Transverse colon (tissue), 4 donors: Measurements from ENCODE around the gene WFS1. TPM values are rescaled to one million over a fixed set of nuclear protein-coding genes. Genes with fewer than 3 reads are reported as not detected.

Source experiments
- DNase-seq: peaks from one replicate; pipeline ENCODE4 v3.0.0-alpha.2; 2019
- H3K27ac ChIP-seq, 4 donors: fragments of 200-600 bp; sonication (generic); 2 replicates each; pipeline ENCODE4 v1.5.1; 2016 to 2018; ENCODE audit warnings: inconsistent platforms in 4 of 4
- H3K27me3 ChIP-seq: fragments of 200-600 bp; sonication (generic); 2 replicates; pipeline ENCODE4 v1.5.1; 2017; ENCODE audit warnings: inconsistent platforms
- H3K36me3 ChIP-seq, 4 donors: fragments of 200-600 bp; sonication (generic); 2 replicates each; pipeline ENCODE4 v1.5.1; 2017 to 2019; ENCODE audit warnings: inconsistent platforms in 4 of 4
- H3K4me1 ChIP-seq, 4 donors: fragments of 200-600 bp; sonication (generic); 2 replicates each; pipeline ENCODE4 v1.5.1; 2017 to 2020; ENCODE audit warnings: inconsistent platforms in 4 of 4
- H3K4me3 ChIP-seq, 4 donors: fragments of 200-600 bp; sonication (generic); 1 replicate in 1 of 4; 2 replicates in 3 of 4; pipeline versions ENCODE4 v1.5.1 to v1.6.1; 2017 to 2019; ENCODE audit warnings: inconsistent platforms in 4 of 4
- H3K9me3 ChIP-seq, 2 donors: fragments of 200-600 bp; sonication (generic); 2 replicates each; pipeline ENCODE4 v1.5.1; 2017 to 2019; ENCODE audit warnings: inconsistent platforms in 2 of 2
- CTCF ChIP-seq, 5 experiments: fragments of 200-600 bp in 3 of 5; fragments of 450-650 bp in 2 of 5; sonication (generic) in 3 of 5; IDR thresholded peaks; 1 replicate in 2 of 5; 2 replicates in 3 of 5; pipeline ENCODE4 v1.5.1; 2016 to 2017; ENCODE audit warnings: antibody characterized with exemption in 5 of 5, inconsistent platforms in 3 of 5, mild to moderate bottlenecking in 2 of 5, moderate library complexity in 1 of 5
- EP300 ChIP-seq: sonication (generic); formaldehyde crosslinking; IDR thresholded peaks from one replicate; pipeline ENCODE4 v1.6.1; 2017; ENCODE audit warnings: antibody characterized with exemption, low read depth
- POLR2A ChIP-seq: fragments of 450-650 bp; IDR thresholded peaks from one replicate; pipeline ENCODE4 v1.6.1; 2016; ENCODE audit warnings: antibody characterized with exemption, mild to moderate bottlenecking, moderate library complexity
- POLR2AphosphoS5 ChIP-seq, 3 donors: sonication (generic); formaldehyde crosslinking; IDR thresholded peaks; one replicate each; pipeline ENCODE4 v1.6.1; 2016; ENCODE audit warnings: antibody characterized with exemption in 3 of 3
- WGBS, 2 donors: methylation state at CpG; one replicate each; pipeline ENCODE4 v1.1.5; 2018; ENCODE audit warnings: low coverage in 1 of 2; 5-methylcytosine and 5-hydroxymethylcytosine counted together
- in situ Hi-C, 4 donors: fragments of 200-750 bp; cut with MboI; loops; one replicate each; pipeline versions ENCODE4 v1.15.0 to v1.15.1; 2017; ENCODE audit warnings: low sequenced_read_pairs in 3 of 4, low pct_ligation_motif_present in 1 of 4, low pct_unique_long_range_greater_than_20kb in 1 of 4
- intact Hi-C: fragments of 100-400 bp; cut with DNase I; formaldehyde crosslinking; loops from one replicate; pipeline ENCODE4 v1.15.1; 2023; ENCODE audit warnings: low total_unique reads
- total RNA-seq, 4 donors: library from RNA; depleted of rRNA; stranded (reverse); fragments of >200 nt; gene quantifications; one replicate each; pipeline ENCODE4 v1.1.0, GENCODE V29; 2016

Gene WFS1
- total RNA-seq, 4 donors from 2014 or later: 11.5 to 23.5 (median 20.8) TPM

- in situ Hi-C loops (no loop called here), intact Hi-C loops (no loop called here)
- no peaks in the 10 kb centered on the region for H3K36me3 ChIP-seq
- TF ChIP-seq POLR2AphosphoS5 (IDR thresholded peaks at IDR 0.05): no peak
- TF ChIP-seq EP300: no peak
- peaks cover 19% of the 10 kb centered on the region for H3K27me3 ChIP-seq
- no peak overlapping the region for H3K4me3 ChIP-seq
- no peaks in the 10 kb centered on the region for H3K9me3 ChIP-seq
- 83 to 86% methylated on average over 1 to 16 of the region's 16 CpGs for WGBS, 2 donors
- DNase-seq: no peak
- no peak overlapping the region for H3K27ac ChIP-seq
- no peaks in the 10 kb centered on the region for H3K4me1 ChIP-seq
Observed at GRCh38 chr4:6346373-6347110, 76.9 kb downstream of the WFS1 start.

- H3K36me3 ChIP-seq: no peaks in the 10 kb centered on the region
- no peak overlapping the region for H3K4me3 ChIP-seq
- DNase-seq: no peak
- in situ Hi-C loops (no loop called here), intact Hi-C loops (no loop called here)
- H3K27ac ChIP-seq: no peak overlapping the region
- H3K27me3 ChIP-seq: peaks cover 14% of the 10 kb centered on the region
- no peaks in the 10 kb centered on the region for H3K9me3 ChIP-seq
- WGBS, 2 donors: 89% methylated on average over 17 of the region's 17 CpGs; no CpG with 5 or more reads in 1 of the 2 donors
- H3K4me1 ChIP-seq: no peaks in the 10 kb centered on the region
- TF ChIP-seq EP300 (no peak), POLR2A (no peak), POLR2AphosphoS5 (IDR thresholded peaks at IDR 0.05) (no peak), CTCF (IDR thresholded peaks at IDR 0.05) (no peak)
Observed at GRCh38 chr4:6347511-6348045, 77.9 kb downstream of the WFS1 start.

GRCh38 chr4:6348408-6348807, 78.8 kb downstream of the WFS1 start:
- Histone ChIP-seq H3K9me3 (no peaks in the 10 kb centered on the region), H3K27ac (no peak overlapping the region), H3K27me3 (peaks cover 13% of the 10 kb centered on the region), H3K4me3 (no peak overlapping the region), H3K36me3 (no peaks in the 10 kb centered on the region), H3K4me1 (no peaks in the 10 kb centered on the region)
- DNase-seq: no peak
- TF ChIP-seq CTCF (IDR thresholded peaks at IDR 0.05) (no peak), POLR2A (no peak), EP300 (no peak), POLR2AphosphoS5 (IDR thresholded peaks at IDR 0.05) (no peak)
- in situ Hi-C loops: no loop called here
- WGBS, 2 donors: 40 to 76% methylated on average over 1 to 4 of the region's 4 CpGs
- intact Hi-C loops: no loop called here

GRCh38 chr4:6349896-6350603, 80.4 kb downstream of the WFS1 start:
- DNase-seq: no peak

More at GRCh38 chr4:6349896-6350603, 80.4 kb downstream of the WFS1 start:
- Histone ChIP-seq H3K4me3 (no peak overlapping the region), H3K9me3 (no peaks in the 10 kb centered on the region), H3K27me3 (peaks cover 13% of the 10 kb centered on the region), H3K4me1 (no peaks in the 10 kb centered on the region), H3K27ac (no peak overlapping the region), H3K36me3 (no peaks in the 10 kb centered on the region)
- intact Hi-C loops (no loop called here), in situ Hi-C loops (no loop called here)
- TF ChIP-seq POLR2A: no peak
- no peak for TF ChIP-seq CTCF (IDR thresholded peaks at IDR 0.05)
- TF ChIP-seq EP300: no peak
- no peak for TF ChIP-seq POLR2AphosphoS5 (IDR thresholded peaks at IDR 0.05)
- WGBS, 2 donors: 53 to 68% methylated on average over 5 to 19 of the region's 19 CpGs
